GM10248 (cell line): ENCODE data around the gene PKD2.

Experiments
- CTCF ChIA-PET: fragments of 300-600 bp; sonication (Branson Sonifier 250); formaldehyde crosslinking; extraction: SDS; loops from one replicate; lab custom pipeline; 2021; ENCODE audit warnings: antibody characterized with exemption; lab: Yijun Ruan, JAX
- POLR2A ChIA-PET: fragments of 350-650 bp; sonication (Branson Sonifier 250); formaldehyde crosslinking; extraction: SDS; loops from one replicate; lab custom pipeline; 2020; ENCODE audit warnings: antibody characterized with exemption; lab: Yijun Ruan, JAX
- DNase-seq: peaks from one replicate; pipeline ENCODE4 v3.0.0; 2012; ENCODE audit errors: extremely low spot score
- CTCF ChIP-seq: IDR thresholded peaks from 2 replicates; pipeline ENCODE4 v1.5.1; 2012; ENCODE audit warnings: mild to moderate bottlenecking, low read depth; ENCODE audit errors: extremely low read depth, missing control alignments, control extremely low read depth

PKD2 gene

DNA sequence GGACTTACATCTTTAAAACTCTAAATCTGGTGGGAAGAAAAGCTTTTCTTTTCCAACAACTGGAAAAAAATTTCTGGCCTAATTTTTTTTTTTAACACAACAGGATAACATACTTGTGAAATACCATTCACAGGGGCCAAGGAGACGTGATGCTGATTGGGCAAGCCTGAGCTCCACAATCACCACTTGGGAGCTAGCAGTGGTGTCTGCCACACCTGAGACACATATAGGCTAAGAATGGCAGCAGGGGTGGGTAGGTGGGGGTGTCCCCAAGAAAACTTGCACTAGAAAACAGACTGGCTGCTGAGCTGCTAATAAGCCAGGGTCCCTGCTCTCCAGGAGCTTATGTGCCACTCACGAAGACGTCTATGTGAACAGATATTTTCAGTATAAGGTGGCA is 5.6 kb upstream of the PKD2 start:
- no peak for TF ChIP-seq CTCF
- CTCF ChIA-PET: interaction anchor here (1.1 to 2.5 kb wide), 7 partner anchors 8 to 31 kb away, joined by 3 to 9 read pairs (median 6); no protein-coding TSS in a partner anchor
- no peak for DNase-seq
- POLR2A ChIA-PET: no interaction called here

GRCh38 chr4:88002786-88003185 is 4.6 kb upstream of the PKD2 start:
- TF ChIP-seq CTCF: no peak
- ChIA-PET POLR2A (no interaction called here), CTCF (interaction anchor here (2.5 kb wide), 1 partner anchor 10 kb away, joined by 9 read pairs; no protein-coding TSS in a partner anchor)
- DNase-seq: no peak

- TF ChIP-seq CTCF: no peak
- DNase-seq: no peak
- POLR2A ChIA-PET: no interaction called here
- CTCF ChIA-PET: interaction anchor here (1.1 to 2.5 kb wide), 2 partner anchors 10 to 29 kb away, joined by 4 to 9 read pairs; no protein-coding TSS in a partner anchor
These were observed 4.2 kb upstream of the PKD2 start for GRCh38 chr4:88003261-88003660.

- POLR2A ChIA-PET: no interaction called here
- CTCF ChIA-PET: interaction anchor here (1.2 kb wide), 1 partner anchor 10 kb away, joined by 3 read pairs; no protein-coding TSS in a partner anchor
These were observed 2.4 kb upstream of the PKD2 start for GRCh38 chr4:88005076-88005475.

DNA sequence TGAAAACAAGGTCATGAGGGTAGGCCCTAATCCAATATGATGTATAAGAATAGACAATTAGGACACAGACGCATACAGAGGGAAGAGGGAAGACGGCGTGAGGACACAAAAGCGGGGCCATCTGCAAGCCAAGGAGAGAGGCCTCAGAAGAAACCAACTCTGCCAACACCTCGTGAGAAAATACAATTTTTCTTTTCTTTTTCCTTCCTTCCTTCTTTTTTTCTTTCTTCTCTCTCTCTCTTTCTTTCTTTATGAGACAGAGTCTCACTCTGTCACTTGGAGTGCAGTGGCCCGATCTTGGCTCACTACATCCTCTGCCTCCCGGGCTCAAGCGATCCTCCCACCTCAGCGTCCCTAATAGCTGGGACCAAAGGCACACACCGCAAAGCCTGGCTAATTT is 1.5 kb upstream of the PKD2 start:
- TF ChIP-seq CTCF: no peak
- no peak for DNase-seq
- POLR2A ChIA-PET: no interaction called here
- CTCF ChIA-PET: interaction anchor here (1.2 to 1.5 kb wide), 2 partner anchors 9 to 32 kb away, joined by 3 read pairs; no protein-coding TSS in a partner anchor

More at GRCh38 chr4:88005076-88005475, 2.4 kb upstream of the PKD2 start:
- no peak for TF ChIP-seq CTCF
- DNase-seq: no peak

- DNase-seq: peak; percentile 18
- CTCF ChIA-PET: interaction anchor here (1.3 to 1.5 kb wide), 2 partner anchors 18 to 33 kb away, joined by 3 read pairs; no protein-coding TSS in a partner anchor
These were observed 505 bp upstream of the PKD2 start for GRCh38 chr4:88006956-88007303.

More at GRCh38 chr4:88006956-88007303, 505 bp upstream of the PKD2 start:
- POLR2A ChIA-PET: no interaction called here
- TF ChIP-seq CTCF: no peak
